Panc1 (cell line): ENCODE results near the gene DNAH7. TPM values are rescaled to one million over a fixed set of nuclear protein-coding genes. Genes with fewer than 3 reads are reported as not detected.

Experiments
- ATAC-seq: fragments of 200-7000 bp; cut with Tn5 transposase; 2 replicates; pipeline ENCODE4 v1.9.1; 2020; ENCODE audit warnings: mild to moderate bottlenecking, moderate library complexity
- BruUV-seq: library from RNA; stranded (reverse); fragments of 400-500 nt; replicated peaks from 2 replicates; lab custom pipeline; 2021; lab: Mats Ljungman, UMichigan
- CTCF ChIA-PET: fragments of 300-600 bp; sonication (Branson Sonifier 250); formaldehyde crosslinking; loops from one replicate; lab custom pipeline; 2022; ENCODE audit warnings: antibody characterized with exemption; lab: Charles Lee
- POLR2A ChIA-PET: fragments of 300-600 bp; sonication (Branson Sonifier 250); formaldehyde crosslinking; loops from one replicate; lab custom pipeline; 2022; ENCODE audit warnings: antibody characterized with exemption; lab: Charles Lee
- DNase-seq: peaks from one replicate; pipeline ENCODE4 v3.0.0-alpha.2; 2010; ENCODE audit warnings: low read depth, low spot score
- H3K27ac ChIP-seq: 2 replicates; pipeline ENCODE4 v1.5.1; 2011; ENCODE audit warnings: mild to moderate bottlenecking, low read length, inconsistent platforms
- H3K27me3 ChIP-seq: fragments of 200-500 bp; sonication (Bioruptor generic); 2 replicates; pipeline ENCODE4 v1.6.0; 2014; ENCODE audit warnings: low read length, inconsistent platforms; ENCODE audit not compliant: control insufficient read depth, insufficient read depth
- H3K36me3 ChIP-seq: fragments of 200-500 bp; sonication (Bioruptor generic); 2 replicates; pipeline ENCODE4 v1.5.1; 2014; ENCODE audit warnings: inconsistent platforms, mild to moderate bottlenecking, low read length, moderate library complexity; ENCODE audit not compliant: control insufficient read depth, insufficient read depth
- H3K4me1 ChIP-seq: 2 replicates; pipeline ENCODE4 v1.5.1; 2011; ENCODE audit warnings: inconsistent platforms, mild to moderate bottlenecking, low read length, moderate library complexity; ENCODE audit not compliant: control insufficient read depth, insufficient read depth
- H3K4me3 ChIP-seq, 2 experiments: 2 replicates each; pipeline ENCODE4 v1.5.1; 2011 to 2012; ENCODE audit warnings: low read depth in 2 of 2, low read length in 2 of 2, mild to moderate bottlenecking in 2 of 2, inconsistent platforms in 1 of 2, moderate library complexity in 1 of 2
- H3K9me3 ChIP-seq: fragments of 200-500 bp; sonication (Bioruptor generic); 2 replicates; pipeline ENCODE4 v1.5.1; 2014; ENCODE audit warnings: low read depth, mild to moderate bottlenecking, inconsistent platforms, low read length, moderate library complexity; ENCODE audit not compliant: control insufficient read depth, insufficient read depth
- POLR2AphosphoS5 ChIP-seq: IDR thresholded peaks from 2 replicates; pipeline ENCODE4 v1.6.1; 2012; ENCODE audit warnings: mild to moderate bottlenecking, low read depth, low read length, moderate library complexity
- SIN3A ChIP-seq: IDR thresholded peaks from 2 replicates; pipeline ENCODE4 v1.6.1; 2012; ENCODE audit warnings: low read depth, mild to moderate bottlenecking, low read length, moderate library complexity, borderline replicate concordance; ENCODE audit not compliant: insufficient read depth
- TCF7L2 ChIP-seq: IDR thresholded peaks from 2 replicates; pipeline ENCODE4 v1.6.1; 2011; ENCODE audit warnings: mild to moderate bottlenecking, low read depth, low read length, inconsistent platforms
- in situ Hi-C: cut with HindIII; loops from 2 replicates; pipeline ENCODE4 v1.10.0; 2016; ENCODE audit warnings: low sequenced_read_pairs, low pct_unique_long_range_greater_than_20kb
- intact Hi-C: fragments of 100-400 bp; cut with micrococcal nuclease; formaldehyde crosslinking; loops from one replicate; pipeline ENCODE4 v1.10.0; 2022; ENCODE audit not compliant: unreplicated experiment
- total RNA-seq: library from RNA; stranded (reverse); gene quantifications from one replicate; pipeline ENCODE4 v1.2.1, GENCODE V29; 2021; ENCODE audit not compliant: unreplicated experiment
- TF ChIP-seq, protein P1 (sequence below): fragments of 450-650 bp; IDR thresholded peaks from 2 replicates; pipeline ENCODE4 v1.5.1; 2017; ENCODE audit warnings: mild to moderate bottlenecking
- TF ChIP-seq, protein P2 (sequence below), 2 experiments: IDR thresholded peaks; 2 replicates each; pipeline ENCODE4 v1.6.1; 2011 to 2012; ENCODE audit warnings: low read depth in 2 of 2, control low read depth in 1 of 2, low read length in 1 of 2, mild to moderate bottlenecking in 1 of 2, moderate library complexity in 1 of 2; ENCODE audit not compliant: insufficient read depth in 1 of 2

The DNAH7 gene
- total RNA-seq, 1 experiment from 2014 or later: 0.98 TPM

DNA sequence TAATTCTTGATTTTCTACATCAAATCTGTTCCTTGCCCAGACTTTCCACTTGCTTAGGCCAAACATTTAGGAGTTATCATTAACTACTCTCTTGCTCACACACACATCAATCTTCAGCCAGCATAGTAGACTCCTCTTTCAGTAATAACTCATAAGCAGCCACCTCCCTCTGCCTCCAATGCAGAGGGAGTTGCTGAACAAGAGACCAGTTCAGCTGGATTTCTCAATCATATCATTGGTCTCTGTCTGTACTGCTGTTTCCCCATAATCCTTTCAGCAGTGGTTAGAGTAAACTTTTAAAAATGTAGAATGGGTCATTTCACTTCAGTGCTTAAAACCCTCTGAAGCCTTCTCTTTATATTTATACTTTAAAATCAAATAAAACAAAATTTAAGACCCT, 298.7 kb downstream of the DNAH7 start:
- no peak overlapping the region for H3K4me3 ChIP-seq
- in situ Hi-C loops: no loop called here
- no peak overlapping the region for H3K27ac ChIP-seq
- H3K4me1 ChIP-seq: no peaks in the 10 kb centered on the region
- ChIA-PET CTCF (no interaction called here), POLR2A (no interaction called here)
- intact Hi-C loops: no loop called here
- H3K9me3 ChIP-seq: no peaks in the 10 kb centered on the region
- no peak for DNase-seq
- no peaks in the 10 kb centered on the region for H3K27me3 ChIP-seq
- ATAC-seq: no peak
- no TSS peak for BruUV-seq
- TF ChIP-seq SIN3A (no peak), POLR2AphosphoS5 (no peak), TCF7L2 (no peak)
- TF ChIP-seq, protein P1, sequence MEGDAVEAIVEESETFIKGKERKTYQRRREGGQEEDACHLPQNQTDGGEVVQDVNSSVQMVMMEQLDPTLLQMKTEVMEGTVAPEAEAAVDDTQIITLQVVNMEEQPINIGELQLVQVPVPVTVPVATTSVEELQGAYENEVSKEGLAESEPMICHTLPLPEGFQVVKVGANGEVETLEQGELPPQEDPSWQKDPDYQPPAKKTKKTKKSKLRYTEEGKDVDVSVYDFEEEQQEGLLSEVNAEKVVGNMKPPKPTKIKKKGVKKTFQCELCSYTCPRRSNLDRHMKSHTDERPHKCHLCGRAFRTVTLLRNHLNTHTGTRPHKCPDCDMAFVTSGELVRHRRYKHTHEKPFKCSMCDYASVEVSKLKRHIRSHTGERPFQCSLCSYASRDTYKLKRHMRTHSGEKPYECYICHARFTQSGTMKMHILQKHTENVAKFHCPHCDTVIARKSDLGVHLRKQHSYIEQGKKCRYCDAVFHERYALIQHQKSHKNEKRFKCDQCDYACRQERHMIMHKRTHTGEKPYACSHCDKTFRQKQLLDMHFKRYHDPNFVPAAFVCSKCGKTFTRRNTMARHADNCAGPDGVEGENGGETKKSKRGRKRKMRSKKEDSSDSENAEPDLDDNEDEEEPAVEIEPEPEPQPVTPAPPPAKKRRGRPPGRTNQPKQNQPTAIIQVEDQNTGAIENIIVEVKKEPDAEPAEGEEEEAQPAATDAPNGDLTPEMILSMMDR: no peak
- TF ChIP-seq, protein P2, sequence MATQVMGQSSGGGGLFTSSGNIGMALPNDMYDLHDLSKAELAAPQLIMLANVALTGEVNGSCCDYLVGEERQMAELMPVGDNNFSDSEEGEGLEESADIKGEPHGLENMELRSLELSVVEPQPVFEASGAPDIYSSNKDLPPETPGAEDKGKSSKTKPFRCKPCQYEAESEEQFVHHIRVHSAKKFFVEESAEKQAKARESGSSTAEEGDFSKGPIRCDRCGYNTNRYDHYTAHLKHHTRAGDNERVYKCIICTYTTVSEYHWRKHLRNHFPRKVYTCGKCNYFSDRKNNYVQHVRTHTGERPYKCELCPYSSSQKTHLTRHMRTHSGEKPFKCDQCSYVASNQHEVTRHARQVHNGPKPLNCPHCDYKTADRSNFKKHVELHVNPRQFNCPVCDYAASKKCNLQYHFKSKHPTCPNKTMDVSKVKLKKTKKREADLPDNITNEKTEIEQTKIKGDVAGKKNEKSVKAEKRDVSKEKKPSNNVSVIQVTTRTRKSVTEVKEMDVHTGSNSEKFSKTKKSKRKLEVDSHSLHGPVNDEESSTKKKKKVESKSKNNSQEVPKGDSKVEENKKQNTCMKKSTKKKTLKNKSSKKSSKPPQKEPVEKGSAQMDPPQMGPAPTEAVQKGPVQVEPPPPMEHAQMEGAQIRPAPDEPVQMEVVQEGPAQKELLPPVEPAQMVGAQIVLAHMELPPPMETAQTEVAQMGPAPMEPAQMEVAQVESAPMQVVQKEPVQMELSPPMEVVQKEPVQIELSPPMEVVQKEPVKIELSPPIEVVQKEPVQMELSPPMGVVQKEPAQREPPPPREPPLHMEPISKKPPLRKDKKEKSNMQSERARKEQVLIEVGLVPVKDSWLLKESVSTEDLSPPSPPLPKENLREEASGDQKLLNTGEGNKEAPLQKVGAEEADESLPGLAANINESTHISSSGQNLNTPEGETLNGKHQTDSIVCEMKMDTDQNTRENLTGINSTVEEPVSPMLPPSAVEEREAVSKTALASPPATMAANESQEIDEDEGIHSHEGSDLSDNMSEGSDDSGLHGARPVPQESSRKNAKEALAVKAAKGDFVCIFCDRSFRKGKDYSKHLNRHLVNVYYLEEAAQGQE (IDR thresholded peaks at IDR 0.05; ENCODE audit: insufficient read depth in 1 of 2, low read depth in 2 of 2, low read length in 1 of 2): no peak
- H3K36me3 ChIP-seq: no peaks in the 10 kb centered on the region

DNA sequence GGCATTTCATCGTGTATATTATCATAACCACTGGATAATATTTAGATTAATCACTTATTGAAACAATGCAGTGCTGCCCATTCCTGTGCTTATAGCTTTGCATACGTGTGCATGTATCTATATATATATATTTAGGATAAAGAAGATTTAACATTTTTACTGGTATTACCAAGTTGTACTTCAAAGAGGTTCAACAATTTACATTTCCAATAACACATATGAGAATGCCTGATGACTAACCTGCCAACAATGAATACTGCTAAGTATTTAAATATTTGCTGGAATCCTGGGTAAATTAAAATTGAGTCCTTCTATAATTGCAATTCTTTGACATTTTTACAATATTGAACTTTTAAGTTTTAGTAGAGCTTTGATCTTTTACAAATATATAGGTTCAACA, 300.2 kb downstream of the DNAH7 start:
- TF ChIP-seq, protein P2 (IDR thresholded peaks at IDR 0.05; ENCODE audit: insufficient read depth in 1 of 2, low read depth in 2 of 2, low read length in 1 of 2): no peak
- TF ChIP-seq, protein P1: no peak
- in situ Hi-C loops (no loop called here), intact Hi-C loops (no loop called here)
- no peak overlapping the region for H3K4me3 ChIP-seq
- H3K27ac ChIP-seq: no peak overlapping the region
- ATAC-seq: no peak
- ChIA-PET POLR2A (no interaction called here), CTCF (no interaction called here)
- no peaks in the 10 kb centered on the region for H3K9me3 ChIP-seq
- no peaks in the 10 kb centered on the region for H3K36me3 ChIP-seq
- BruUV-seq: no TSS peak
- no peaks in the 10 kb centered on the region for H3K4me1 ChIP-seq
- DNase-seq: no peak
- no peaks in the 10 kb centered on the region for H3K27me3 ChIP-seq
